GM18505 (cell line): ENCODE results near the gene PLPP4.

Source experiments
- ATAC-seq: cut with Tn5 transposase; IDR thresholded peaks from one replicate; pipeline ENCODE4 v1.9.1; 2021; ENCODE audit not compliant: unreplicated experiment
- POLR2A ChIP-seq: IDR thresholded peaks from 4 replicates; pipeline ENCODE4 v1.6.1; 2011; ENCODE audit warnings: borderline replicate concordance; ENCODE audit not compliant: insufficient read depth, insufficient read length; ENCODE audit errors: extremely low read depth

The PLPP4 gene

DNA sequence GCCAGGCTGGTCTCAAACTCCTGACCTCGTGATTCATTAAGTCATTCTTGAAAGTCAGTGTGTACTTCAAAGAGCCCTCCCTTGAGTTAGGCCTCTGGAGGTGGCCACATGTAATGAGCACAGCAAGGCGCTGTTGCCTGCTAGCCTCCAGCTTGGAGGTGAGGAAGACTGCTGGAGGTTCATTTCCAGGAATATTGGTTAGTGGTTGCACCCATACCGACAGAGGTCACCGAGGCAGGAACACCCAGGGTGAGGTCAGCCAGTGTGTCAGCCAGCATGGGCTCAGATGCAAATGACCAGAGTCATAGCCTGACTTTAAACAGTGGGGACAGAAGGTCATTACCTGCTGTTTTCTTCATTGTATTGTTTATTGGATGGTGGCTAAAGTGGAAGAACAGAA, 85.0 kb downstream of the PLPP4 start:
- no peak for ATAC-seq
- TF ChIP-seq POLR2A, result no peak

- no peak for TF ChIP-seq POLR2A
- no peak for ATAC-seq
These were observed 85.6 kb downstream of the PLPP4 start for GRCh38 chr10:120542591-120542990.

GRCh38 chr10:120543291-120543690, 86.3 kb downstream of the PLPP4 start:
- TF ChIP-seq POLR2A, result no peak
- no peak for ATAC-seq

DNA sequence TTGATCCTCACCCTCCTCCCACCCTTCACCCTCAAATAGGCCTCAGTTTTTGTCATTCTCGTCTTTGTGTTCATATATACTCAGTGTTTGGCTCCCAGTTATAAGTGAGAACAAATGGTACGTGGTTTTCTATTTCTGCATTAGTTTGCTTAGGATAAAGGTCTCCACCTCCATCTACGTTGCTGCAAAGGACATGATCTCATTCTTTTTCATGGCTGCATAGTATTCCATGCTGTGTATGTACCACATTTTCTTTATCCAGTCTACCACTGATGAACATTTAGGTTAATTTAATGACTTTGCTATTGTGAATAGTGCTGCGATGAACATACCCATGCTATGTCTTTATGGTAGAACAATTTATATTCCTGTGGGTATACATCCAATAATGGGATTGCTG, 91.2 kb downstream of the PLPP4 start:
- no peak for ATAC-seq
- TF ChIP-seq POLR2A, result no peak

- ATAC-seq, result no peak
- TF ChIP-seq POLR2A, result no peak
These were observed 95.2 kb downstream of the PLPP4 start for GRCh38 chr10:120552262-120552661.

DNA sequence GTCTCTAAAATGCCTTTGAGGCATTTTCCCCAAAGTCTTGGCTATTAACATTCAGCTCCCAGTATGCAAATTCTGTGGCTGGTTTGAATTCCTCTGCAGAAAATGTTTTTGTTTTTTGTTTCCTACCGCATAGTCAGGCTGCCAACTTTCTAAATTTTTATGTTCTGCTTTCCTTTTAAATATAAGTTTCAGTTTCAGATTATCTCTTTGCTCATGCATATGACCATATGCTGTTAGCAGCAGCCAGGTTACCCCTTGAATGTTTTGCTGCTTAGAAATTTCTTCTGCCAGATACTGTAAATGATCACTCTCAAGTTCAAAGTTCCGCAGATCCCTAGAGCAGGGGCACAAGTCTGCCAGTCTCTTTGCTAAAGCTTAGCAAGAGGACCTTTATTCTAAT, 96.9 kb downstream of the PLPP4 start:
- TF ChIP-seq POLR2A, result no peak
- no peak for ATAC-seq

- no peak for ATAC-seq
- TF ChIP-seq POLR2A, result no peak
These were observed 98.4 kb downstream of the PLPP4 start for GRCh38 chr10:120555436-120555835.

DNA sequence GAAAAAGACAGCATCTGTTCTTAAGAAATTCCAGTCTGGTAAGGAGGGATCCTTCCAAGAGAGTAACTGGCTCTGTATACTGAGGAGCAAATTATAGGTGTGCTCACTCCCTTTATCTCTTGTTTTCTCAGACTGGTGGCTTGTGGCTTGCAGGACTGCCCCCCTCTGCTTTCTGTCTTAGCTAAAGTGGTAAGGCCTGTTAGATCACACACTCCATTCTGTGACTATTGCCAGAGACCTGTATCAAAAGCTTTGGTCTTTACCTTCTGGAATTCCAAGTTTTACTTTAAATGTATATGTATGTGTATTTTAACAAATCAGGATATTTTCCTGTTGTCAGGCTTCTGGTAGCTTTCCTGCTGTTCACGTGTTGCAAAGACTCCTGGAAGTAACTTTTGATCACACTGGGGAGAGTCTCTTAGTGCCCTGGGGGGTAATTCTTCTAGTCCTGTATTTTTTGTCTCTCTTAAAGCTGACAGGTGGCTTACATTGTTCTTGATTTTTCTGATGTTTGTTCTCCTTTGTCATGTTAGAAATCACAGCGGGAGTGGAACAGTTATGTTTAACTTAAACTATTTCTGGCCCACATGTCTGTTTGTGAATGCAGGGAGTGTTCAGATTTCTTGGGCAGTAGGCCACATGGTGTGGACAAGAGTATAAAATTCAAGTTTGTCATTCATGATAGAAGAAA, 99.0 kb downstream of the PLPP4 start:
- no peak for ATAC-seq
- no peak for TF ChIP-seq POLR2A

DNA sequence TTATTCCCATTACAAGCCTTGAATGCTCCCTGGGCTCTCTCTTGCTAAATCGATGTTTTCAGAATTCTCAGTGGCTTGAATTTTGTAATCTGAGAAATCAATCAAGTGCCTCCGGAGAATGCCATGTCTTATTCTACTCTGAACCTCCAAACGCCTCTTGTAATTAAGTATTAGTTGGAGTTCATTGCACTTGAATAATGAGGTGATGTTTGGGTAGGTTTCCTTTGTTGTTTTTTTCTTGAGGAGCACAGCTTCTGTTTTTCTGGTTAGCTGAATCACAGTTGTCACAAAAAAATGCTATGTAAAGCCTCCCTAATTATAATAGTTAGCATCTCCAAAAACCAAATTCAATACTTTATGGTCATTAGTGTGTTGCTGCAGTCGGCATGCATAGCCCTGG, 100.3 kb downstream of the PLPP4 start:
- no peak for TF ChIP-seq POLR2A

DNA sequence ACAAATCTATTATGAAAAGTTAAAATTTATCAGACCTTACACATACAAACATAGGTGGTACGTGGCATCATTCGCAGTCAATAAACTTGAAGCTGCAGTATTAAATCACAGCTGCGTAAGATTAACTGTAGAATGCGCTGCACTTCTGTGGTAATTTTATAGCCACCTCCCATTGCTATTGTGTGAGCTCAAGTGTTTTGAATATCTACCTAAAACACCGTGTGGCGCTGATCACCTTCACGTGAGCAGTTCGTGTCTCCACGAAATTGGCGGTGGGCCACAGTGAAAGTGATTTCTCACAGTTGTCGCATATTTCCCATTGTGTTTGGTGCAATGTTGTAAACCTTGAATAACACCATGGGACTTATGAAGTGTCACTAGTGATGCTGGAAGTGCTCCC, 102.8 kb downstream of the PLPP4 start:
- no peak for TF ChIP-seq POLR2A
- ATAC-seq, result no peak

More for the DNA sequence above, 100.3 kb downstream of the PLPP4 start:
- no peak for ATAC-seq

DNA sequence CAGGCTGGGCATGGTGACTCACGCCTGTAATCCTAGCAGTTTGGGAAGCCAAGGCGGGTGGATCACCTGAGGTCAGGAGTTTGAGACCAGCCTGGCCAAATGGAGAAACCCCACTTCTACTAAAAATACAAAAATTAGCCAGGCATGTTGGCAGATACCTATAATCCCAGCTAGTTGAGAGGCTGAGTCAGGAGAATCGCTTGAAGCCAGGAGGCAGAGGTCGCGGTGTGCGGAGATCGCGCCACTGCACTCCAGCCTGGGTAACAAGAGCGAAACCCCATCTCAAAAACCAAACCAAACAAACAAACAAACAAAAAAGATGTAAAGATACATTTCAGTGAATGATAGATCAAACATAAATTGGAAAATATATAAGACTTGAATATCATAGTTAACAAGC, 105.9 kb downstream of the PLPP4 start:
- TF ChIP-seq POLR2A, result no peak

DNA sequence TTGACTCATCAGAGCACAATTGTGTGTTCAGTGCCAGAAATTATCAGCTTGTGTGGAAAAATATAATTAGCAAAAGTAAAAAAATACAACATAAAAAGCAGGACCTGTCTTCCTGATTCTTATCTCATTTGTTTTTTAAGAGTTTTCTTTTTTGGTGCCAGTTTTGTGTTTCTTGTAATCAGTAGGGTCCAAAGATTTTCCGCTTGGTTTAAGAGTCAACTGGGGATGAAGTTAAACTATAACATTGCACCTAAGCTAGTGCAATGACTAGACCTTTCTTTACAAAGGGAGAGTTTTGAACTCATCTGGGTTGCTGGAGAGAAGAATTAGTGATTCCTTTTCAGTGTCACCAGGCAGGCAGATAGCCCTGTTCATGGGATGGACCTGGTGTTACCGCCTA, 113.4 kb downstream of the PLPP4 start:
- no peak for ATAC-seq

More for the DNA sequence above, 105.9 kb downstream of the PLPP4 start:
- no peak for ATAC-seq

GRCh38 chr10:120571266-120571665, 114.2 kb downstream of the PLPP4 start:
- no peak for ATAC-seq
- no peak for TF ChIP-seq POLR2A

More for the DNA sequence above, 113.4 kb downstream of the PLPP4 start:
- TF ChIP-seq POLR2A, result no peak

DNA sequence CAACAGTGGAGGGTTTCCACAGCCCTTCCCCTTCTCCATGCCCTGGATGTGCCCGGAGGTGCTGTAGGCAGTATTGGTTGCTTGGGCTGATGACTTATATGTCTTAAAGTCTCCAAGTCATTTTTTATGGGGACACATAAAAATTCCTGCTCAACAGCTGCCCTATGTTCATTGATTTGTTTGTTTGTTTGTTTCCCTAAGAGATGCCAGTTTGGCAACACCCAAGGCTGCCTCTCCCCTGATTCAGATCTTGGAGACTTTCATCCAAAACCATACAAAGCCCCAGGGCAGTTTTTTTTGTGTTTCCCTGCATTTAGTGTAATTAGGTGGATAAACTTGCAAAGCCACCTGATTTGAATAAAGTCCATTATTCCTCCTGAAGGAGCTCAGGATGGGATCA, 115.3 kb downstream of the PLPP4 start:
- ATAC-seq, result no peak
- no peak for TF ChIP-seq POLR2A

DNA sequence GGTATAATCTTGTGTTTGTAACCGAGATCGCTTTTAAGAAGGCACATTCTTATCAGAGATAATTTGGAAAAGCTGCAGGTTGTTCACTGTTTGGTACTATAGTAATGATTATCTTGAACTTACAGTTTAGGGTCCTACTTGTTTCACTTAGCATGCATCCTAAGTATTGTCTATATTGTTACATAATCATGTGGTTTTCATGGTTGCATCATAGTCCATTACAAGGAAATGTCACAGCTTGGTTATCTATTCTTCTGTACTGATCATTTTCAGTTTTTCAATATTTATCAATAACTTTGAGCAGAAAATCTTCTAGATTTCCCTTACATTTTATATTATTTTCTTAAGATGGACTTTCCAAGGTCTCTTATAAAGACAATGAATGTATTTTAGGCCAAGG, 116.3 kb downstream of the PLPP4 start:
- ATAC-seq, result no peak
- no peak for TF ChIP-seq POLR2A
